ENCODE data around the gene AGXT2. TPM values are rescaled to one million over a fixed set of nuclear protein-coding genes. Genes with fewer than 3 reads are reported as not detected.

AGXT2 gene
- total RNA-seq, 1 experiment from 2014 or later: not detected

DNA sequence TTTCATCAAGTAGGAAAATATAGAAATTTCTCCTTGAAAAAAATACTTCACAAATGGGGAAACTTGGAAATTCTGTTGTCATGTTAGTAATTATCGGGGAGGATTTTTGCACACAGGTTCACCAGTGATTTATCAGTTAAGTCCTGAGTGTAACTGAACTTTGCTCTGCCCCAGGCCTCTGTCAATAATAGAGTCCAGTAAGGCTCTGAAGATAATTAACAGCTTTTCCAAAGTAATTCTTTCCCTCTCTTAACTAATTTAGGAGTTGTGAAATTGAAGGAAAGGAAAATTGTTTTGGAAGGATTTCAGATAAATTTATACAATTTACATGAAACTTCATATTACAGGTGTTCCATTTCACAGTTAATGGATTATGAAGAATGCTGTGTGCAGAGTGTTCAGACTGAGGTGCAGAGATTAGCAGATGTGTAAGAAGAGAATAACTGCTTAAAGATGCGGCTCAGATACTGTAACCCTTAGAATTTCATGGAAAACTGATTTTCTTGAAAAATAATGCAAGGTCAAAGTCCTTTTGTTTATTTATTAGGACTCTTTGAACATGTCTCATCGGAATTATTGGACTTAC, 2.9 kb upstream of the AGXT2 start:
- Mint-ChIP-seq H3K27ac (no peak overlapping the region), H3K36me3 (no peaks in the 10 kb centered on the region), H3K9me3 (peaks cover 5% of the 10 kb centered on the region; the same call in 1 of the 2 replicates), H3K4me1 (peaks cover 11% of the 10 kb centered on the region), H3K27me3 (ENCODE audit: low read depth) (no peaks in the 10 kb centered on the region), H3K4me3 (no peak overlapping the region)
- ChIA-PET POLR2A (no interaction called here), CTCF (no interaction called here)
- TF ChIP-seq, protein P1, sequence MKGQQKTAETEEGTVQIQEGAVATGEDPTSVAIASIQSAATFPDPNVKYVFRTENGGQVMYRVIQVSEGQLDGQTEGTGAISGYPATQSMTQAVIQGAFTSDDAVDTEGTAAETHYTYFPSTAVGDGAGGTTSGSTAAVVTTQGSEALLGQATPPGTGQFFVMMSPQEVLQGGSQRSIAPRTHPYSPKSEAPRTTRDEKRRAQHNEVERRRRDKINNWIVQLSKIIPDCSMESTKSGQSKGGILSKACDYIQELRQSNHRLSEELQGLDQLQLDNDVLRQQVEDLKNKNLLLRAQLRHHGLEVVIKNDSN (CRISPR knock-in tag; IDR thresholded peaks at IDR 0.05): no peak
- TF ChIP-seq, protein P2, sequence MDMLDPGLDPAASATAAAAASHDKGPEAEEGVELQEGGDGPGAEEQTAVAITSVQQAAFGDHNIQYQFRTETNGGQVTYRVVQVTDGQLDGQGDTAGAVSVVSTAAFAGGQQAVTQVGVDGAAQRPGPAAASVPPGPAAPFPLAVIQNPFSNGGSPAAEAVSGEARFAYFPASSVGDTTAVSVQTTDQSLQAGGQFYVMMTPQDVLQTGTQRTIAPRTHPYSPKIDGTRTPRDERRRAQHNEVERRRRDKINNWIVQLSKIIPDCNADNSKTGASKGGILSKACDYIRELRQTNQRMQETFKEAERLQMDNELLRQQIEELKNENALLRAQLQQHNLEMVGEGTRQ (CRISPR knock-in tag; IDR thresholded peaks at IDR 0.05): no peak
- TF ChIP-seq NFYB (CRISPR knock-in tag; conservative IDR thresholded peaks at IDR 0.05; ENCODE audit: low read depth) (no peak), ZNF121 (CRISPR knock-in tag; IDR thresholded peaks at IDR 0.05) (no peak)
- no peak for DNase-seq (ENCODE audit: low spot score)
- ATAC-seq: no peak

DNA sequence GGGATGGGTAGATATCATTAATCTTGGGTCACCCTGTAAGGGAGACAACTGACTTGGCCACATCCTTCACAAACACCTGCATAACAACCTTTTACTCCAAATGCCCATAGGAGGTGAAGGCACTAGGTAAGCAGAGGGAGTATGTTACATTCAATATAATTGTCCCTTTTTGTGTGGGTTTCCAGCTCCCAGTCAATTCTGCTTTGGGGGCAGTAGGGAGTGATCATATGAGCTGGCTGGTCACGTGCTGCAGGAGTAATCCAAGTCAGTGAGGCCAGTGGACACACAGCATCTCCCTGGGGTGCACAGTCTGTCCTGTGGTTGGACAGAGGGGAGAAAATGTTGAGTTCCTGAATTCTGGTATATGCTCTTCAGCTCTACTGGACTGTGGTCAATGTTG, 1.2 kb upstream of the AGXT2 start:
- Mint-ChIP-seq H3K36me3 (no peaks in the 10 kb centered on the region), H3K27me3 (ENCODE audit: low read depth) (no peaks in the 10 kb centered on the region), H3K27ac (no peak overlapping the region), H3K9me3 (peaks cover 5% of the 10 kb centered on the region; the same call in 1 of the 2 replicates), H3K4me3 (no peak overlapping the region), H3K4me1 (no peaks in the 10 kb centered on the region)
- DNase-seq (ENCODE audit: low spot score): no peak
- POLR2A ChIA-PET: no interaction called here
- no peak for ATAC-seq
- CTCF ChIA-PET: no interaction called here
- TF ChIP-seq SOX15 (CRISPR knock-in tag; IDR thresholded peaks at IDR 0.05): no peak
- no peak for TF ChIP-seq NR2C2 (CRISPR knock-in tag; IDR thresholded peaks at IDR 0.05)
- TF ChIP-seq, protein P3, sequence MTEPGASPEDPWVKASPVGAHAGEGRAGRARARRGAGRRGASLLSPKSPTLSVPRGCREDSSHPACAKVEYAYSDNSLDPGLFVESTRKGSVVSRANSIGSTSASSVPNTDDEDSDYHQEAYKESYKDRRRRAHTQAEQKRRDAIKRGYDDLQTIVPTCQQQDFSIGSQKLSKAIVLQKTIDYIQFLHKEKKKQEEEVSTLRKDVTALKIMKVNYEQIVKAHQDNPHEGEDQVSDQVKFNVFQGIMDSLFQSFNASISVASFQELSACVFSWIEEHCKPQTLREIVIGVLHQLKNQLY (CRISPR knock-in tag; IDR thresholded peaks at IDR 0.05): no peak
- TF ChIP-seq, protein P2 (CRISPR knock-in tag; IDR thresholded peaks at IDR 0.05): no peak
- TF ChIP-seq, protein P4, sequence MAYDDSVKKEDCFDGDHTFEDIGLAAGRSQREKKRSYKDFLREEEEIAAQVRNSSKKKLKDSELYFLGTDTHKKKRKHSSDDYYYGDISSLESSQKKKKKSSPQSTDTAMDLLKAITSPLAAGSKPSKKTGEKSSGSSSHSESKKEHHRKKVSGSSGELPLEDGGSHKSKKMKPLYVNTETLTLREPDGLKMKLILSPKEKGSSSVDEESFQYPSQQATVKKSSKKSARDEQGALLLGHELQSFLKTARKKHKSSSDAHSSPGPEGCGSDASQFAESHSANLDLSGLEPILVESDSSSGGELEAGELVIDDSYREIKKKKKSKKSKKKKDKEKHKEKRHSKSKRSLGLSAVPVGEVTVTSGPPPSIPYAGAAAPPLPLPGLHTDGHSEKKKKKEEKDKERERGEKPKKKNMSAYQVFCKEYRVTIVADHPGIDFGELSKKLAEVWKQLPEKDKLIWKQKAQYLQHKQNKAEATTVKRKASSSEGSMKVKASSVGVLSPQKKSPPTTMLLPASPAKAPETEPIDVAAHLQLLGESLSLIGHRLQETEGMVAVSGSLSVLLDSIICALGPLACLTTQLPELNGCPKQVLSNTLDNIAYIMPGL (CRISPR knock-in tag; IDR thresholded peaks at IDR 0.05): no peak
- no peak for TF ChIP-seq ZNF138 (CRISPR knock-in tag; conservative IDR thresholded peaks at IDR 0.05)
- no peak for TF ChIP-seq NR1H2 (CRISPR knock-in tag; IDR thresholded peaks at IDR 0.05)
- no peak for TF ChIP-seq FOXP1 (CRISPR knock-in tag; IDR thresholded peaks at IDR 0.05; ENCODE audit: borderline replicate concordance)
- TF ChIP-seq, protein P5, sequence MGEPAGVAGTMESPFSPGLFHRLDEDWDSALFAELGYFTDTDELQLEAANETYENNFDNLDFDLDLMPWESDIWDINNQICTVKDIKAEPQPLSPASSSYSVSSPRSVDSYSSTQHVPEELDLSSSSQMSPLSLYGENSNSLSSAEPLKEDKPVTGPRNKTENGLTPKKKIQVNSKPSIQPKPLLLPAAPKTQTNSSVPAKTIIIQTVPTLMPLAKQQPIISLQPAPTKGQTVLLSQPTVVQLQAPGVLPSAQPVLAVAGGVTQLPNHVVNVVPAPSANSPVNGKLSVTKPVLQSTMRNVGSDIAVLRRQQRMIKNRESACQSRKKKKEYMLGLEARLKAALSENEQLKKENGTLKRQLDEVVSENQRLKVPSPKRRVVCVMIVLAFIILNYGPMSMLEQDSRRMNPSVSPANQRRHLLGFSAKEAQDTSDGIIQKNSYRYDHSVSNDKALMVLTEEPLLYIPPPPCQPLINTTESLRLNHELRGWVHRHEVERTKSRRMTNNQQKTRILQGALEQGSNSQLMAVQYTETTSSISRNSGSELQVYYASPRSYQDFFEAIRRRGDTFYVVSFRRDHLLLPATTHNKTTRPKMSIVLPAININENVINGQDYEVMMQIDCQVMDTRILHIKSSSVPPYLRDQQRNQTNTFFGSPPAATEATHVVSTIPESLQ (CRISPR knock-in tag; IDR thresholded peaks at IDR 0.05): no peak
- TF ChIP-seq, protein P6, sequence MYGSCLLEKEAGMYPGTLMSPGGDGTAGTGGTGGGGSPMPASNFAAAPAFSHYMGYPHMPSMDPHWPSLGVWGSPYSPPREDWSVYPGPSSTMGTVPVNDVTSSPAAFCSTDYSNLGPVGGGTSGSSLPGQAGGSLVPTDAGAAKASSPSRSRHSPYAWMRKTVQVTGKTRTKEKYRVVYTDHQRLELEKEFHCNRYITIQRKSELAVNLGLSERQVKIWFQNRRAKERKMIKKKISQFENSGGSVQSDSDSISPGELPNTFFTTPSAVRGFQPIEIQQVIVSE (CRISPR knock-in tag; IDR thresholded peaks at IDR 0.05; ENCODE audit: borderline replicate concordance): no peak
- TF ChIP-seq, protein P7, sequence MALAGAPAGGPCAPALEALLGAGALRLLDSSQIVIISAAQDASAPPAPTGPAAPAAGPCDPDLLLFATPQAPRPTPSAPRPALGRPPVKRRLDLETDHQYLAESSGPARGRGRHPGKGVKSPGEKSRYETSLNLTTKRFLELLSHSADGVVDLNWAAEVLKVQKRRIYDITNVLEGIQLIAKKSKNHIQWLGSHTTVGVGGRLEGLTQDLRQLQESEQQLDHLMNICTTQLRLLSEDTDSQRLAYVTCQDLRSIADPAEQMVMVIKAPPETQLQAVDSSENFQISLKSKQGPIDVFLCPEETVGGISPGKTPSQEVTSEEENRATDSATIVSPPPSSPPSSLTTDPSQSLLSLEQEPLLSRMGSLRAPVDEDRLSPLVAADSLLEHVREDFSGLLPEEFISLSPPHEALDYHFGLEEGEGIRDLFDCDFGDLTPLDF (CRISPR knock-in tag; IDR thresholded peaks at IDR 0.05): no peak
- TF ChIP-seq, protein P8, sequence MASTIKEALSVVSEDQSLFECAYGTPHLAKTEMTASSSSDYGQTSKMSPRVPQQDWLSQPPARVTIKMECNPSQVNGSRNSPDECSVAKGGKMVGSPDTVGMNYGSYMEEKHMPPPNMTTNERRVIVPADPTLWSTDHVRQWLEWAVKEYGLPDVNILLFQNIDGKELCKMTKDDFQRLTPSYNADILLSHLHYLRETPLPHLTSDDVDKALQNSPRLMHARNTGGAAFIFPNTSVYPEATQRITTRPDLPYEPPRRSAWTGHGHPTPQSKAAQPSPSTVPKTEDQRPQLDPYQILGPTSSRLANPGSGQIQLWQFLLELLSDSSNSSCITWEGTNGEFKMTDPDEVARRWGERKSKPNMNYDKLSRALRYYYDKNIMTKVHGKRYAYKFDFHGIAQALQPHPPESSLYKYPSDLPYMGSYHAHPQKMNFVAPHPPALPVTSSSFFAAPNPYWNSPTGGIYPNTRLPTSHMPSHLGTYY (CRISPR knock-in tag; IDR thresholded peaks at IDR 0.05): no peak
- TF ChIP-seq ZNF416 (CRISPR knock-in tag; IDR thresholded peaks at IDR 0.05): no peak
- TF ChIP-seq JAZF1 (CRISPR knock-in tag; IDR thresholded peaks at IDR 0.05): no peak
- TF ChIP-seq, protein P9, sequence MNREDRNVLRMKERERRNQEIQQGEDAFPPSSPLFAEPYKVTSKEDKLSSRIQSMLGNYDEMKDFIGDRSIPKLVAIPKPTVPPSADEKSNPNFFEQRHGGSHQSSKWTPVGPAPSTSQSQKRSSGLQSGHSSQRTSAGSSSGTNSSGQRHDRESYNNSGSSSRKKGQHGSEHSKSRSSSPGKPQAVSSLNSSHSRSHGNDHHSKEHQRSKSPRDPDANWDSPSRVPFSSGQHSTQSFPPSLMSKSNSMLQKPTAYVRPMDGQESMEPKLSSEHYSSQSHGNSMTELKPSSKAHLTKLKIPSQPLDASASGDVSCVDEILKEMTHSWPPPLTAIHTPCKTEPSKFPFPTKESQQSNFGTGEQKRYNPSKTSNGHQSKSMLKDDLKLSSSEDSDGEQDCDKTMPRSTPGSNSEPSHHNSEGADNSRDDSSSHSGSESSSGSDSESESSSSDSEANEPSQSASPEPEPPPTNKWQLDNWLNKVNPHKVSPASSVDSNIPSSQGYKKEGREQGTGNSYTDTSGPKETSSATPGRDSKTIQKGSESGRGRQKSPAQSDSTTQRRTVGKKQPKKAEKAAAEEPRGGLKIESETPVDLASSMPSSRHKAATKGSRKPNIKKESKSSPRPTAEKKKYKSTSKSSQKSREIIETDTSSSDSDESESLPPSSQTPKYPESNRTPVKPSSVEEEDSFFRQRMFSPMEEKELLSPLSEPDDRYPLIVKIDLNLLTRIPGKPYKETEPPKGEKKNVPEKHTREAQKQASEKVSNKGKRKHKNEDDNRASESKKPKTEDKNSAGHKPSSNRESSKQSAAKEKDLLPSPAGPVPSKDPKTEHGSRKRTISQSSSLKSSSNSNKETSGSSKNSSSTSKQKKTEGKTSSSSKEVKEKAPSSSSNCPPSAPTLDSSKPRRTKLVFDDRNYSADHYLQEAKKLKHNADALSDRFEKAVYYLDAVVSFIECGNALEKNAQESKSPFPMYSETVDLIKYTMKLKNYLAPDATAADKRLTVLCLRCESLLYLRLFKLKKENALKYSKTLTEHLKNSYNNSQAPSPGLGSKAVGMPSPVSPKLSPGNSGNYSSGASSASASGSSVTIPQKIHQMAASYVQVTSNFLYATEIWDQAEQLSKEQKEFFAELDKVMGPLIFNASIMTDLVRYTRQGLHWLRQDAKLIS (CRISPR knock-in tag; IDR thresholded peaks at IDR 0.05; ENCODE audit: borderline replicate concordance): no peak
- no peak for TF ChIP-seq ESRRA (CRISPR knock-in tag; IDR thresholded peaks at IDR 0.05; ENCODE audit: borderline replicate concordance)

Data from WTC11 (cell line).